SK-N-SH (cell line): ENCODE measurements around the gene KCNA5. TPM values are rescaled to one million over a fixed set of nuclear protein-coding genes. Genes with fewer than 3 reads are reported as not detected.
A peak's percentile ranks its signal among the peaks of the same experiment; 100 is the strongest.

Experiments
- CHD2 ChIP-seq: fragments of 150-350 bp; IDR thresholded peaks from 2 replicates; pipeline ENCODE4 v1.6.1; 2018; ENCODE audit warnings: low read length; ENCODE audit not compliant: partially characterized antibody
- CTCF ChIP-seq: fragments of 200-600 bp; sonication (generic); IDR thresholded peaks from 2 replicates; pipeline ENCODE4 v1.6.1; 2017; ENCODE audit warnings: antibody characterized with exemption, mild to moderate bottlenecking, moderate library complexity
- EP300 ChIP-seq, 2 experiments: IDR thresholded peaks; 2 replicates each; pipeline versions ENCODE4 v1.4.0 to v1.6.1; 2012; ENCODE audit warnings: borderline replicate concordance in 1 of 2, low read depth in 1 of 2, low read length in 1 of 2
- FOSL2 ChIP-seq: IDR thresholded peaks from 2 replicates; pipeline ENCODE4 v1.4.0; 2012; ENCODE audit warnings: low read depth, mild to moderate bottlenecking, moderate library complexity, borderline replicate concordance
- FOXJ3 ChIP-seq: sonication (generic); formaldehyde crosslinking; IDR thresholded peaks from 2 replicates; pipeline ENCODE4 v1.5.1; 2020; ENCODE audit warnings: mild to moderate bottlenecking, missing genetic modification reagents
- FOXM1 ChIP-seq: IDR thresholded peaks from 2 replicates; pipeline ENCODE4 v1.4.0; 2012; ENCODE audit warnings: low read depth, mild to moderate bottlenecking
- GABPA ChIP-seq: IDR thresholded peaks from 2 replicates; pipeline ENCODE4 v1.4.0; 2012; ENCODE audit warnings: low read depth, mild to moderate bottlenecking
- GATA2 ChIP-seq: sonication (generic); formaldehyde crosslinking; IDR thresholded peaks from 2 replicates; pipeline ENCODE4 v1.5.0; 2020; ENCODE audit warnings: mild to moderate bottlenecking, missing genetic modification reagents
- MAX ChIP-seq: IDR thresholded peaks from 2 replicates; pipeline ENCODE4 v1.4.0; 2012; ENCODE audit warnings: low read depth
- MEF2A ChIP-seq: IDR thresholded peaks from 2 replicates; pipeline ENCODE4 v1.4.0; 2012; ENCODE audit warnings: low read depth, borderline replicate concordance
- NRF1 ChIP-seq: IDR thresholded peaks from 2 replicates; pipeline ENCODE4 v1.6.1; 2012; ENCODE audit warnings: low read depth, mild to moderate bottlenecking, low read length
- PBX3 ChIP-seq: IDR thresholded peaks from 2 replicates; pipeline ENCODE4; 2012
- POLR2AphosphoS5 ChIP-seq: IDR thresholded peaks from 2 replicates; pipeline ENCODE4 v1.6.1; 2012; ENCODE audit warnings: low read depth, low read length
- RAD21 ChIP-seq: IDR thresholded peaks from 2 replicates; pipeline ENCODE4 v1.6.1; 2012; ENCODE audit warnings: mild to moderate bottlenecking, low read length
- RXRA ChIP-seq: IDR thresholded peaks from 2 replicates; pipeline ENCODE4 v1.4.0; 2012; ENCODE audit warnings: low read depth, mild to moderate bottlenecking, borderline replicate concordance
- SMC3 ChIP-seq: IDR thresholded peaks from 2 replicates; pipeline ENCODE4 v1.6.1; 2012; ENCODE audit warnings: low read depth, low read length, improper control_type of control experiment
- TAF1 ChIP-seq: IDR thresholded peaks from 2 replicates; pipeline ENCODE4 v1.6.1; 2012; ENCODE audit warnings: low read depth, mild to moderate bottlenecking, low read length, moderate library complexity, borderline replicate concordance
- TCF12 ChIP-seq: IDR thresholded peaks from 2 replicates; pipeline ENCODE4 v1.4.0; 2012
- TEAD4 ChIP-seq: IDR thresholded peaks from 2 replicates; pipeline ENCODE4 v1.4.0; 2012; ENCODE audit warnings: mild to moderate bottlenecking, borderline replicate concordance; ENCODE audit not compliant: insufficient read depth
- USF1 ChIP-seq: IDR thresholded peaks from 2 replicates; pipeline ENCODE4 v1.4.0; 2012; ENCODE audit warnings: low read depth, borderline replicate concordance
- ZBTB33 ChIP-seq: IDR thresholded peaks from 2 replicates; pipeline ENCODE4 v1.4.0; 2012; ENCODE audit warnings: low read depth, borderline replicate concordance
- polyA plus RNA-seq, 3 experiments: library from polyadenylated mRNA; depleted of rRNA; stranded (reverse); fragments of >200 nt; gene quantifications; 2 replicates each; pipeline ENCODE4 v1.2.3, GENCODE V29; 2012

The KCNA5 gene
- polyA plus RNA-seq, 1 of the 3 experiments (the other 2 are of a cell fraction), result not detected

GRCh38 chr12:5083955-5084849 lies 40.5 kb downstream of the KCNA5 start (continued):
- TF ChIP-seq FOSL2 (no peak), SMC3 (peak; percentile 50), FOXM1 (no peak), TAF1 (no peak), PBX3 (peak; percentile 21; the same call in 1 of the 2 replicates), GATA2 (CRISPR knock-in tag) (no peak), ZBTB33 (no peak), POLR2AphosphoS5 (no peak), NRF1 (no peak), USF1 (no peak), MAX (no peak), CHD2 (no peak), EP300 (IDR thresholded peaks at IDR 0.05; ENCODE audit: borderline replicate concordance in 1 of 2, low read depth in 1 of 2, low read length in 1 of 2) (no peak), FOXJ3 (CRISPR knock-in tag) (no peak), TCF12 (no peak), CTCF (peak; percentile 79), TEAD4 (no peak), GABPA (no peak), MEF2A (no peak), RXRA (no peak), RAD21 (peak; percentile 86)
